K562 (cell line): Measurements from ENCODE around the gene ITSN1. TPM values are rescaled to one million over a fixed set of nuclear protein-coding genes. Genes with fewer than 3 reads are reported as not detected.
A peak's percentile ranks its signal among the peaks of the same experiment; 100 is the strongest.

Source experiments
- ATF7 ChIP-seq: fragments of 450-650 bp; IDR thresholded peaks from 2 replicates; pipeline ENCODE4 v1.7.1; 2014; ENCODE audit warnings: mild to moderate bottlenecking, moderate library complexity
- DEAF1 ChIP-seq: fragments of 450-650 bp; formaldehyde crosslinking; IDR thresholded peaks from 2 replicates; pipeline ENCODE4 v1.4.0; 2020; ENCODE audit warnings: mild to moderate bottlenecking, moderate library complexity
- FOSL1 ChIP-seq: fragments of 200-800 bp; sonication (Bioruptor generic); conservative IDR thresholded peaks from 2 replicates; pipeline ENCODE4 v1.6.1; 2016; ENCODE audit warnings: missing genetic modification characterization, missing compliant biosample characterization
- FOXK2 ChIP-seq, 2 experiments: fragments of 450-650 bp; IDR thresholded peaks in 1 of 2; conservative IDR thresholded peaks in 1 of 2; 2 replicates each; pipeline ENCODE4 v1.6.1; 2016; ENCODE audit warnings: low read depth in 2 of 2, mild to moderate bottlenecking in 1 of 2
- HIVEP1 ChIP-seq: fragments of 250-450 bp; sonication (Bioruptor Pico); IDR thresholded peaks from 2 replicates; pipeline ENCODE4 v1.4.0; 2020; ENCODE audit warnings: mild to moderate bottlenecking
- JUND ChIP-seq, 2 experiments: IDR thresholded peaks; 2 replicates in 1 of 2; 3 replicates in 1 of 2; pipeline ENCODE4 v1.6.1; 2011; ENCODE audit warnings: borderline replicate concordance in 2 of 2, low read depth in 2 of 2, low read length in 2 of 2, improper control_type of control experiment in 1 of 2, missing biosample characterization in 1 of 2, missing genetic modification characterization in 1 of 2, missing genetic modification reagents in 1 of 2
- MCM7 ChIP-seq, 2 experiments: fragments of 450-650 bp; IDR thresholded peaks; 2 replicates each; pipeline ENCODE4 v1.6.1; 2016 to 2018
- RBM39 ChIP-seq: fragments of 200-400 bp; formaldehyde crosslinking; optimal IDR thresholded peaks from 2 replicates; pipeline ENCODE3; 2018; ENCODE audit warnings: low read depth, low read length
- REST ChIP-seq, 2 experiments: fragments of 450-650 bp; formaldehyde crosslinking in 1 of 2; IDR thresholded peaks; 2 replicates each; pipeline versions ENCODE4 v1.4.0 to v1.6.1; 2014 to 2020; ENCODE audit warnings: mild to moderate bottlenecking in 2 of 2, borderline replicate concordance in 1 of 2, low read depth in 1 of 2
- SREBF2 ChIP-seq: sonication (generic); formaldehyde crosslinking; IDR thresholded peaks from 2 replicates; pipeline ENCODE4 v1.4.0; 2020; ENCODE audit warnings: mild to moderate bottlenecking, missing genetic modification reagents
- polyA plus RNA-seq, 8 experiments: library from polyadenylated mRNA; depleted of rRNA in 4 of 8; stranded (reverse) in 5 of 8; unstranded in 3 of 8; fragments of >200 nt; fragmentation: Nextera tagmentation in 2 of 8; fragmentation: Illumina TruSeq in 1 of 8; extraction: Ambion mirVana in 2 of 8; extraction: Trizol in 1 of 8; gene quantifications; 2 replicates each; pipeline versions ENCODE4 v1.2.1 to v1.2.3, GENCODE V29; 2011 to 2014; ENCODE audit warnings: inconsistent platforms in 1 of 8, missing spikeins in 1 of 8
- total RNA-seq, 7 experiments: library from RNA; depleted of rRNA in 6 of 7; stranded (reverse); fragments of >200 nt in 6 of 7; fragmentation: Illumina TruSeq in 2 of 7; extraction: Trizol in 2 of 7; gene quantifications; 2 replicates each; pipeline versions ENCODE4 v1.2.1 to v1.2.3, GENCODE V29; 2011 to 2021; ENCODE audit warnings: low replicate concordance in 1 of 7

ITSN1 gene
- total and polyA plus RNA-seq, 9 of the 15 experiments (the other 6 are each of a cell fraction or from before 2014, with no cell fraction given) = 1.1 to 12.6 (median 4.8) TPM

GRCh38 chr21:33839167-33839716 lies 196.9 kb downstream of the ITSN1 start (continued):
- no peak for TF ChIP-seq REST (IDR thresholded peaks at IDR 0.05; ENCODE audit: borderline replicate concordance)
- no peak for TF ChIP-seq REST (CRISPR knock-in tag; IDR thresholded peaks at IDR 0.05; ENCODE audit: low read depth)
- no peak for TF ChIP-seq SREBF2
- no peak for TF ChIP-seq DEAF1 (CRISPR knock-in tag)
- TF ChIP-seq HIVEP1 = no peak
- peak; percentile 34; the same call in 1 of the 2 replicates for TF ChIP-seq JUND (IDR thresholded peaks at IDR 0.05; ENCODE audit: borderline replicate concordance, low read depth, low read length)
- TF ChIP-seq JUND (tag; IDR thresholded peaks at IDR 0.05; ENCODE audit: borderline replicate concordance, low read depth, low read length) = no peak
- TF ChIP-seq RBM39 = no peak
- TF ChIP-seq MCM7 (IDR thresholded peaks at IDR 0.05) = no peak
- TF ChIP-seq FOSL1 (tag) = no peak
- TF ChIP-seq FOXK2 (conservative IDR thresholded peaks at IDR 0.05 in 1 of 2, IDR thresholded peaks at IDR 0.05 in 1 of 2; ENCODE audit: low read depth in 2 of 2) = peak in 1 of 2 experiments; percentile 50; a peak in 1 of 4 replicates
- TF ChIP-seq ATF7 = peak; percentile 64
- TF ChIP-seq, all 486 proteins: peak for 5
